Osteoblast (primary cell): ENCODE data around the gene IGF2R. TPM values are rescaled to one million over a fixed set of nuclear protein-coding genes. Genes with fewer than 3 reads are reported as not detected.
"Not testable (repeated sequence)": the region's sequence is repeated elsewhere in the genome, so short reads cannot be mapped to it uniquely, and the experiment has no call there.

Experiments
- DNase-seq: peaks from one replicate; pipeline ENCODE4 v3.0.0; 2011; ENCODE audit warnings: low spot score, mixed read lengths; ENCODE audit not compliant: insufficient read length; ENCODE audit errors: missing footprints
- H2AFZ ChIP-seq: 2 replicates; pipeline ENCODE4 v1.6.0; 2011; ENCODE audit warnings: mild to moderate bottlenecking, low read length
- H3K27ac ChIP-seq: 2 replicates; pipeline ENCODE4 v1.5.1; 2011; ENCODE audit warnings: mild to moderate bottlenecking, low read depth, low read length, moderate library complexity
- H3K27me3 ChIP-seq: 2 replicates; pipeline ENCODE4 v1.6.0; 2012; ENCODE audit warnings: mild to moderate bottlenecking, control low read depth, inconsistent platforms, low read length, moderate library complexity; ENCODE audit not compliant: insufficient read depth
- H3K36me3 ChIP-seq: 2 replicates; pipeline ENCODE4 v1.5.1; 2011; ENCODE audit warnings: mild to moderate bottlenecking, low read length, control low read depth, moderate library complexity; ENCODE audit not compliant: insufficient read depth
- H3K4me1 ChIP-seq: 2 replicates; pipeline ENCODE4 v1.5.1; 2011; ENCODE audit warnings: mild to moderate bottlenecking, low read length, control low read depth, moderate library complexity; ENCODE audit not compliant: insufficient read depth
- H3K4me2 ChIP-seq: 2 replicates; pipeline ENCODE4 v1.6.0; 2011; ENCODE audit warnings: mild to moderate bottlenecking, low read length; ENCODE audit not compliant: insufficient read depth
- H3K4me3 ChIP-seq: fragments of 200-600 bp; sonication (generic); 3 replicates; pipeline ENCODE4 v1.5.1; 2012; ENCODE audit warnings: mild to moderate bottlenecking, low read length, inconsistent platforms; ENCODE audit not compliant: insufficient read depth
- H3K79me2 ChIP-seq: 2 replicates; pipeline ENCODE4 v1.6.0; 2012; ENCODE audit warnings: mild to moderate bottlenecking, low read length, control low read depth, inconsistent platforms; ENCODE audit not compliant: insufficient read depth
- H3K9me3 ChIP-seq: 2 replicates; pipeline ENCODE4 v1.5.1; 2011; ENCODE audit warnings: low read depth, low read length, control low read depth
- H4K20me1 ChIP-seq: 2 replicates; pipeline ENCODE4 v1.6.0; 2012; ENCODE audit warnings: mild to moderate bottlenecking, low read length, control low read depth; ENCODE audit not compliant: insufficient read depth
- total RNA-seq: library from RNA; depleted of rRNA; stranded (reverse); fragments of >200 nt; gene quantifications from 2 replicates; pipeline ENCODE4 v1.2.3, GENCODE V29; 2012
- TF ChIP-seq, protein P1 (sequence below): IDR thresholded peaks from 2 replicates; pipeline ENCODE4 v1.5.1; 2011; ENCODE audit warnings: mild to moderate bottlenecking, low read depth, low read length, moderate library complexity; ENCODE audit errors: extremely low read depth

The IGF2R gene
- total RNA-seq, 1 donor: 174 TPM

DNA sequence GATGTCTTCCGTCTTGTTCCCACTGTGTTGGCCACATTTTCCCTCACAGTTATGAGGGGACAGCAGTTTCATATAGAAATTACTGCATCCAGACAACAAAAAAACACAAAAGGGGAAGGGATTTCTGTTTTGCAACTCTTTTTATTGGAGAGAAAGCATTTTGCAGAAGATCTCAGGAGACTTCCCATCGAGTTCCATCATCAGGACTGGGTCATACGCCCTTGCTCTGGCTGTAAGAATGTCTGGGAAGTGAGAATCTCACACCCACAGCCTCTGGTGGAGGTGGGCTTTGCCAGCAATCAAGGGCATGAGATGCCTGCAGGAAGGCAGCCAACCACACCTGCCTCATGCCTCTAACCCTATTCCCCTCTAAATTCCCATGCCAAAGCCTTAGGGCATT lies 5.8 kb upstream of the IGF2R start:
- Histone ChIP-seq H3K9me3 (no peaks in the 10 kb centered on the region), H3K27ac (no peak overlapping the region), H3K27me3 (peaks cover 4% of the 10 kb centered on the region), H3K36me3 (no peaks in the 10 kb centered on the region), H3K4me3 (no peak overlapping the region), H3K79me2 (no peaks in the 10 kb centered on the region), H2AFZ (no peak overlapping the region), H3K4me2 (no peak overlapping the region), H4K20me1 (no peaks in the 10 kb centered on the region), H3K4me1 (peaks cover 6% of the 10 kb centered on the region)
- no peak for DNase-seq
- TF ChIP-seq, protein P1, sequence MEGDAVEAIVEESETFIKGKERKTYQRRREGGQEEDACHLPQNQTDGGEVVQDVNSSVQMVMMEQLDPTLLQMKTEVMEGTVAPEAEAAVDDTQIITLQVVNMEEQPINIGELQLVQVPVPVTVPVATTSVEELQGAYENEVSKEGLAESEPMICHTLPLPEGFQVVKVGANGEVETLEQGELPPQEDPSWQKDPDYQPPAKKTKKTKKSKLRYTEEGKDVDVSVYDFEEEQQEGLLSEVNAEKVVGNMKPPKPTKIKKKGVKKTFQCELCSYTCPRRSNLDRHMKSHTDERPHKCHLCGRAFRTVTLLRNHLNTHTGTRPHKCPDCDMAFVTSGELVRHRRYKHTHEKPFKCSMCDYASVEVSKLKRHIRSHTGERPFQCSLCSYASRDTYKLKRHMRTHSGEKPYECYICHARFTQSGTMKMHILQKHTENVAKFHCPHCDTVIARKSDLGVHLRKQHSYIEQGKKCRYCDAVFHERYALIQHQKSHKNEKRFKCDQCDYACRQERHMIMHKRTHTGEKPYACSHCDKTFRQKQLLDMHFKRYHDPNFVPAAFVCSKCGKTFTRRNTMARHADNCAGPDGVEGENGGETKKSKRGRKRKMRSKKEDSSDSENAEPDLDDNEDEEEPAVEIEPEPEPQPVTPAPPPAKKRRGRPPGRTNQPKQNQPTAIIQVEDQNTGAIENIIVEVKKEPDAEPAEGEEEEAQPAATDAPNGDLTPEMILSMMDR: no peak

DNA sequence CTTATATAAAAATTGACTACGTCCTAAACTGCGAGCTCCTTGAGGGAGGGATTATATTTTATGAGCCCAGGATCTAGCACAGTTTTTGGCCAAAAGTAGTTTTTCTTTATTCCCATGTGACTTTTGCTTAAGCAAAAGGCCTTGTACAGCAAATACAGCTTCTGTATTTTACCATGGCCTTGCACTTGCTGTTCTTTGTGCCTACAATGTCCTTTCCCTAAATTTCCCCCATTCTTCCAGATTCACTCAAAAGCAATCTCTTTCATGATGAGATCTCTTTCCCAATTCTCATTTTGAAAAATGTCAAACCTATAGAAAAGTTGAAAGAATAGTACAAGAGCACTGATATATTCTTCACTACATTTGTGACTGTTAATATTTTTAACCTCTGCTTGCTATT lies 4.8 kb upstream of the IGF2R start:
- no peak overlapping the region for H3K4me3 ChIP-seq
- H3K27ac ChIP-seq: no peak overlapping the region
- H3K27me3 ChIP-seq: peaks cover 4% of the 10 kb centered on the region
- H3K9me3 ChIP-seq: no peaks in the 10 kb centered on the region
- TF ChIP-seq, protein P1: no peak
- no peak overlapping the region for H3K4me2 ChIP-seq
- H3K79me2 ChIP-seq: no peaks in the 10 kb centered on the region
- DNase-seq: no peak
- H4K20me1 ChIP-seq: no peaks in the 10 kb centered on the region
- H3K4me1 ChIP-seq: peaks cover 9% of the 10 kb centered on the region
- no peak overlapping the region for H2AFZ ChIP-seq
- no peaks in the 10 kb centered on the region for H3K36me3 ChIP-seq

- peaks cover 9% of the 10 kb centered on the region for H4K20me1 ChIP-seq
- no peak overlapping the region for H3K4me3 ChIP-seq
- no peaks in the 10 kb centered on the region for H3K36me3 ChIP-seq
- peaks cover 21% of the 10 kb centered on the region for H3K79me2 ChIP-seq
- H3K4me1 ChIP-seq: peaks cover 10% of the 10 kb centered on the region
- H3K27me3 ChIP-seq: peaks cover 4% of the 10 kb centered on the region
- H2AFZ ChIP-seq: no peak overlapping the region
- no peak overlapping the region for H3K4me2 ChIP-seq
- H3K27ac ChIP-seq: no peak overlapping the region
- no peak for DNase-seq
- no peaks in the 10 kb centered on the region for H3K9me3 ChIP-seq
- TF ChIP-seq, protein P1: no peak
Observed at GRCh38 chr6:159966339-159966738, 2.5 kb upstream of the IGF2R start.

DNA sequence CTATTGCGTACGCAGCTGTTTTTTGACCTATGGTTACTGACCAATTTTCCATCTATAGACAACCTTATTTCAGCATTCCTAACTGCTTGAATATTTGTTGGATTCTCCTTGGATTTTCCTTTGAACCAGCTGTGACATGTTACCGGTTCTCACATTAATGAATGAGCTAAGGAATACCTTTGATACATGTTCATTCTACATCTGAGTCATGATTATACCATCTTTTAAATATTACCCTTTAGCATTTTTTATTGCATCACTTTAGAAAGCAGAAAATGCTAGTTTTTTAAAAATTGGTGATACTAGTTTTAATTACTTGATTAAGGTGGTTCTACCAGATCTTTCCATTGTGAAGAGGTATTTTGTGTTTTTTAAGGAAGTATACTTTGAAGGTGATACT lies 1.9 kb upstream of the IGF2R start:
- H3K4me3 ChIP-seq: no peak overlapping the region
- no peak overlapping the region for H2AFZ ChIP-seq
- peaks cover 14% of the 10 kb centered on the region for H4K20me1 ChIP-seq
- no peaks in the 10 kb centered on the region for H3K36me3 ChIP-seq
- TF ChIP-seq, protein P1: no peak
- peaks cover 10% of the 10 kb centered on the region for H3K4me1 ChIP-seq
- no peak for DNase-seq
- no peak overlapping the region for H3K4me2 ChIP-seq
- peaks cover 27% of the 10 kb centered on the region for H3K79me2 ChIP-seq
- H3K27me3 ChIP-seq: peaks cover 4% of the 10 kb centered on the region
- no peaks in the 10 kb centered on the region for H3K9me3 ChIP-seq
- H3K27ac ChIP-seq: no peak overlapping the region

GRCh38 chr6:159967621-159968020 lies 1.3 kb upstream of the IGF2R start:
- not testable (repeated sequence) for DNase-seq, H3K27ac ChIP-seq, H3K9me3 ChIP-seq, H3K4me2 ChIP-seq, H3K4me3 ChIP-seq, H3K27me3 ChIP-seq, H3K36me3 ChIP-seq, H2AFZ ChIP-seq
- peaks cover 17% of the 10 kb centered on the region for H4K20me1 ChIP-seq
- peaks cover 10% of the 10 kb centered on the region for H3K4me1 ChIP-seq
- peaks cover 34% of the 10 kb centered on the region for H3K79me2 ChIP-seq
